ENCODE measurements around the gene CDH4.
A peak's percentile ranks its signal among the peaks of the same experiment; 100 is the strongest.

Gene CDH4

GRCh38 chr20:61251529-61252393 lies at the start of gene CDH4:
Gene CDH4 (plus strand): TSS chr20:61252261.
- DNase-seq (ENCODE audit: low spot score), result no peak

DNA sequence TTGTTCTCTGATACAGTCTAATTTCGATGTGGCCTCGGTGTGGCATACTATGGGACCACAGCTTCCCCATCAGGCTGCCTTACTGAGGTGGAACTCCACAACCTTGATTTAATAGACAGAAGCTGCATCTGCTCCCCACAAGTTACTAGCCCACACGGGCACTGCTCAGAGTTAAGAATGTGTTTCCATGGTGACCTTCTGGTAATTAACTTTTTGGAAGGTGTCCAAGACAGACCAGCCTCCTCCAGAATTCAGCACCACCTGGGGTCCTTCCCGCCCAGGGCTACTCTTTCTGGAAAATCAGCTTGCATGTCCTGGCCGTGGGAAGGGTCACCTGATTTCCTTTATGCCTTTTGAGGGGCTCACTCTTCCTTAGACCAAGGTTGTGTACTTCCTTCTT lies 48.7 kb upstream of the CDH4 start:
- DNase-seq (ENCODE audit: low spot score), result no peak

DNA sequence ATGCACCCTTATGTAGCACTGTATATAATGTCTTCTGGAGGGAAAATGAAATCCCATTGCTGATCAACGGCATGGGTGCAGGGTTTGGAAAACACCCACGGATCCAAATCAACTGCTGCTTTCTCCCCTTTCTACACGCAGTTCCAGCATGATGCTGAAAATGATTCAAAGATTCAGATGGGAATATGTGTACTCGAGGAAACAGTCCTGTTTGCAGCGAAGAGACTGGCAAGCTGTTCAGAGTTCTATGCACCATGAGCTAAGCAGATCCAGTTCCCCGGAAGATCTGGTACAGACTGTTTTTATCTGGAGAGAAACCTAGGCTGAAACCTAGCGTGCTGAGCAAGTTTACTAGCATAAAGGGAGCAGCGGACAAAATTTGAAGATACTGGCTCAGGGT lies 47.9 kb upstream of the CDH4 start:
- DNase-seq (ENCODE audit: low spot score), result no peak

GRCh38 chr20:61205769-61206168 lies 46.3 kb upstream of the CDH4 start:
- no peak for DNase-seq (ENCODE audit: low spot score)

GRCh38 chr20:61210862-61211261 lies 41.2 kb upstream of the CDH4 start:
- no peak for DNase-seq (ENCODE audit: low spot score)

- no peak for DNase-seq (ENCODE audit: low spot score)
Observed at GRCh38 chr20:61217848-61218247, 34.2 kb upstream of the CDH4 start.

DNA sequence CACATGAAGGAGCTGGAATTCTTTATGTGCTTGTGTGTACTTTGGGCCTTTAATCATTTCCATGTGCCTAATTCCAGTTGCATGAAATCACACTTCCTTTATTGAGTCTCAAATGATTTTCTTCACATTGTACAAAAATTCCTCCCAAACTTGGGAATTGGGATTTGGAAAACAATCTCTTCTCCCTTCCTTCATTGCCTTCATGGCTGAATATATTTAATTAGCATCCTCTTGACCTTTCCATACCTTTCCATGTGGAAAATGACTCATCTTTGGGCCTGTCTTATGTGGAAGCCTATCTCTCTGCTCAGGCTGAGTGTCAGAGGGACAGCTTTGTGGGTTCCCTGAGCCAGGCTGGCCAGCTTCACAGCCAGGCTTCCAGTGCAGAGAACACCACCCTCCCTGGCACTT lies 33.0 kb upstream of the CDH4 start:
- DNase-seq (ENCODE audit: low spot score), result peak; percentile 13

GRCh38 chr20:61220131-61220530 lies 31.9 kb upstream of the CDH4 start:
- peak; percentile 81 for DNase-seq (ENCODE audit: low spot score)

- no peak for DNase-seq (ENCODE audit: low spot score)
Observed at GRCh38 chr20:61220626-61221325, 31.3 kb upstream of the CDH4 start.

GRCh38 chr20:61222699-61223098 lies 29.4 kb upstream of the CDH4 start:
- no peak for DNase-seq (ENCODE audit: low spot score)

- DNase-seq (ENCODE audit: low spot score), result no peak
Observed at GRCh38 chr20:61223121-61223520, 28.9 kb upstream of the CDH4 start.

DNA sequence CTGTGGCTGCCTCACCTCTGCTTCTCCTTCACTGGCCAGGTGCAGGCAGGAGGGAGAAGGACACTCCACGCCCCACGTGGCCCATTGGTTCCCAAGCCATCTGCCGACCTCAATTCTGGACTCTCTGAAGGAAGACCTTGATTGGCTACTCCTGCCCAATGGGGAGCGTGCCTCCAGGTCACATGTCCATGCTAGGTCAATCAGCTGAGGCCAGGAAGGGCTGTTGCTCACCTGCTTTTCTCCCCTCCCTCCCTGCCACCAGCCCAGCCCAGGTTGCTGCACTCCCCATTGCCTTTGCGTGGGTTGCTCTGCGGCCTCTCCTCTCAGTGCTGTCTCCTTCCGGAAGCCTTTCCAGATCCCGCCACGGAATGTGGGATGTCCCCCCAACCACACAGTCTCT lies 21.9 kb upstream of the CDH4 start:
- DNase-seq (ENCODE audit: low spot score), result no peak

GRCh38 chr20:61233590-61233989 lies 18.5 kb upstream of the CDH4 start:
- no peak for DNase-seq (ENCODE audit: low spot score)

DNA sequence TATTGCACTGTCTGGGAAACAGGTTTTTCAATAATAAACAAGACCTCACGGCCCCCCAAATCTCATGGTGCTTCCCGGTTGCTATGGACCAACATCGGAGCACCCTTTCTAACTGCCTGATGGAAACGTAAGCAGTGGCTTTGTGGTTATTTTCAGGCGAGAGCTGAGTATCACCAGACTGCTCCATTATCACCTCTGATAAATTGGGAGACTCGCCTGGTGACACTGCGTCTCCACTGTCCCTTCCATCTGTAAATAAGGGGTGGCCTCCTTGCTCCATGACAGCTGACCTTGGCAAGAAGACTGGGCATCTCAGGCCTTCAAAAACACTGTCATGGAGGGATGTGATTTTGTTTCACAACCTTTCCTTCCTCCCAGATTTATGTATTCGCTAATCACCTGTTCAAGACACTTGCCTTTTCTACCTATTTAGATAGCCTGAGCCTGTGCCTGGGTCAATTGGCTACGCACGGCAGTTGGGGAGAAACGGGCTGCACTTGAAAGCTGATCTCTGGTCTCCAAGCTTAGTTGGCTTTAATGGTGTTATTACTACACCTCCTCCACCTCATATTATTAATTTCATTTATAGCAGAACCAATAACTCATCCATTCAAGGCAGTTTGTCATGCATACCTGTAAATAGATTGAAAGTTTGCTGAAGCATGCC lies 17.7 kb upstream of the CDH4 start:
- no peak for DNase-seq (ENCODE audit: low spot score)

DNA sequence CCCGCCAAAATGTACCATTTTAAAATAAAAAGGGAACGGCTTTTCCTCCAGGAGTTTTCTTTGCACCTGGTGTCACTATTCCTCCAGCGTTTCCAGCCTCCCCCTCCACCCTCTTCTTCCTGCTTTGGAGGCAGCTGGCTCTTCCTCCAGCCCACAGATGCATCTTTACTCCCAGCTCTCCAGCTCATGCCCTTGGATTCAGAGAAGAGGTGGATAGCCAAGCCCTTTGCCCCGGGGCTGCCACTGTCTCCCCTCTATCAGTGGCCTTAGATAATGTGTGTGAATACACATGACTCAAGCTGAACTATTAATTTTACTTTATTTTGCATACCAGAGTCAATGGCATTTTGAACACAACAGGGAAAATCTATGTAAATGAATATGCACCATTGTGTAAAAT lies 15.3 kb upstream of the CDH4 start:
- no peak for DNase-seq (ENCODE audit: low spot score)

DNA sequence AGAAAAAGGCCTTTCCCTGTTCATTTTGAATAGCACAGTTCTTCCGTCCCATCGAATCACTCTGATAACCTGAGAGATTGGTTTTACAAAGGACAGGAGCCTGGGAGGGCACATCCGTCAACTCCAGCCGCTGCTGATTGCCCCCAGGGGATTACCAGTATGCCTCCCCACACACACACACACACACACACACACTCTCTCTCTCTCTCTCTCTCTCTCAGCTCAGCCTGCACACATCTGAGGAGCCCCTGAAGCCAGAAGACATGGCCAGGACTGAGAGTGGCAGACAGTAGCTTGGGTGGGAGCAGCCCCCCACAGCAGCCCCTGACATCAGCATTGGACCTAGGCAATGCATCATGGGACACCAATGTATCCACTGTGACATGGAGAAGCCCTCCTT lies 13.2 kb upstream of the CDH4 start:
- no peak for DNase-seq (ENCODE audit: low spot score)

DNA sequence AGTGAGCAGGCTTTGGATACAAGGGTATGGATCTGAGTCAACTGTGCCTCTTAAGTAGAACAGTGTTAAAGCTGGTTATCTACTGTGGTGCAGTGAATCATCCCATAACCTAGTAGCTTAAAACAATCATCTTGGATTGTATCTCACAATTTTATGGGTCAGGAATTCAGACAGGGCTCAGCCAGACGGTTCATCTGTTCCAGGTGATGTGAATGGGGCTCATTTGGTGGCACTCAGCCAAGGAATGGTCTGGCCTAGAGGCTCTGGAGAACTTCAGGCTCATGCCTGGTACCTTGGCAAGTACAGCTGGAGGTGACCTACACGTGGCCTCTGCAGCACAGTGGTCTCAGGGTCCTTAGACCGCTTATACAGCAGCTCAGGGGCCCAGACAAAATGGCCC lies 11.2 kb upstream of the CDH4 start:
- DNase-seq (ENCODE audit: low spot score), result no peak

DNA sequence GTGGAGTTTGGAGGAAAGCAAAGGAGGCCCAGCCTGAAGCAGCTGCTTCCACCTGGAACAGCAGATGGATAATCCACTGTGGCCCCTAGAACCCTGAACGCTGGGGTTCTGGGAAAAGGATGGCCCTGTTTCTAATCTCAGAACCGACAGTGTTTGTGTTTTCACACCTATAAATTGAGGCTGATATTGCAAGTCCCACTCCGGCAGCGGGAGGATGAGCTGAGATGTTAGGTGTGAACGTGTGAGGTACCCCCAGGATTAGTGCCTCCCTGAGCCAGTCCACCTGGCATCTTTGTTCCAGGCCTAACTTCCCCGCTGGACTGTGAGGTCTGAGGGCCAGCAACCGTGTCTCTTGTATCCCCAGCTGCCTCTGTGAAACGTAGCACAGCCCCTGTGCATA lies 7.8 kb upstream of the CDH4 start:
- DNase-seq (ENCODE audit: low spot score), result no peak

GRCh38 chr20:61246269-61246668 lies 5.8 kb upstream of the CDH4 start:
- DNase-seq (ENCODE audit: low spot score), result no peak

- DNase-seq (ENCODE audit: low spot score), result no peak
Observed at GRCh38 chr20:61249626-61250025, 2.4 kb upstream of the CDH4 start.

GRCh38 chr20:61252601-61253263 lies 671 bp downstream of the CDH4 start:
- DNase-seq (ENCODE audit: low spot score), result no peak

DNA sequence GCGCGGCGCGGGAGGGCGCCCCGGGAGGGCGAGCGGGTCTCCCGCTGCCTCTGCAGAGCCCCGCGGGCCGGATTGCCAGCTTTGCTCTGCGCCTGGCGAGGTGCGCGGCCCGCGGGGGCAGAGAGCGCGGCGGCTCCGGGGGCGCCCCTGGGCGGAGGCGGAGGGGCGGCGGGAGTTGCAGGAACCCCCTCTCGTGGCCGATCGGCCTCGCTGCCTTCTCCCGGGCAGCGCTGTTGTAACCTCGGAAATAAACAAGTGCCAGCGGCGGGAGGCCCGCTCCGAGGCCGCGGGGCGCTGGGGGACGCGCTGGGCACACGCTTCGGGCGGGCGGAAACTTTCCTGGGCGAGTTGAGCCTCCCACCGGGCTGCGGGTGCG lies 1.2 kb downstream of the CDH4 start:
- DNase-seq (ENCODE audit: low spot score), result no peak
